Esophagus squamous epithelium (tissue), 4 donors: ENCODE measurements around the gene TRIM9.

Experiments used
- CTCF ChIP-seq, 6 experiments: fragments of 450-650 bp in 4 of 6; fragments of 200-600 bp in 2 of 6; sonication (generic) in 2 of 6; IDR thresholded peaks; one replicate each; pipeline ENCODE4 v1.5.1; 2016 to 2019; ENCODE audit warnings: antibody characterized with exemption in 6 of 6, mild to moderate bottlenecking in 4 of 6, moderate library complexity in 4 of 6
- POLR2A ChIP-seq, 4 donors: fragments of 450-650 bp; IDR thresholded peaks; one replicate each; pipeline ENCODE4 v1.6.1; 2017; ENCODE audit warnings: antibody characterized with exemption in 4 of 4, mild to moderate bottlenecking in 4 of 4, moderate library complexity in 3 of 4

- TF ChIP-seq CTCF (IDR thresholded peaks at IDR 0.05) (no peak), POLR2A (IDR thresholded peaks at IDR 0.05) (no peak)
Measured at GRCh38 chr14:50977863-50978528, 116.9 kb downstream of the TRIM9 start.
